Right lobe of liver (tissue), 4 donors: ENCODE measurements around the gene CHN1.

Experiments
- CTCF ChIP-seq, 4 donors: fragments of 200-600 bp in 3 of 4; fragments of 450-650 bp in 1 of 4; IDR thresholded peaks; one replicate each; pipeline versions ENCODE4 v1.5.1 to v1.8.0; 2016 to 2022; ENCODE audit warnings: antibody characterized with exemption in 4 of 4, mild to moderate bottlenecking in 2 of 4
- POLR2A ChIP-seq: fragments of 450-650 bp; IDR thresholded peaks from one replicate; pipeline ENCODE4 v1.6.1; 2017; ENCODE audit warnings: antibody characterized with exemption, mild to moderate bottlenecking
- donor health status: DM: no; HTN: no; CAD: no.
- donor health status: DM: no; HTN: no; CAD: no.
- donor health status: DM: no; HTN: yes; CAD: no.

GRCh38 chr2:174903264-174903556 lies 102.0 kb downstream of the CHN1 start:
- TF ChIP-seq CTCF (IDR thresholded peaks at IDR 0.05) (no peak), POLR2A (no peak)
